ENCODE data around the gene SETX. TPM values are rescaled to one million over a fixed set of nuclear protein-coding genes. Genes with fewer than 3 reads are reported as not detected.

The SETX gene
- polyA plus RNA-seq, 4 donors: 39.8 to 70.7 (median 49.3) TPM

DNA sequence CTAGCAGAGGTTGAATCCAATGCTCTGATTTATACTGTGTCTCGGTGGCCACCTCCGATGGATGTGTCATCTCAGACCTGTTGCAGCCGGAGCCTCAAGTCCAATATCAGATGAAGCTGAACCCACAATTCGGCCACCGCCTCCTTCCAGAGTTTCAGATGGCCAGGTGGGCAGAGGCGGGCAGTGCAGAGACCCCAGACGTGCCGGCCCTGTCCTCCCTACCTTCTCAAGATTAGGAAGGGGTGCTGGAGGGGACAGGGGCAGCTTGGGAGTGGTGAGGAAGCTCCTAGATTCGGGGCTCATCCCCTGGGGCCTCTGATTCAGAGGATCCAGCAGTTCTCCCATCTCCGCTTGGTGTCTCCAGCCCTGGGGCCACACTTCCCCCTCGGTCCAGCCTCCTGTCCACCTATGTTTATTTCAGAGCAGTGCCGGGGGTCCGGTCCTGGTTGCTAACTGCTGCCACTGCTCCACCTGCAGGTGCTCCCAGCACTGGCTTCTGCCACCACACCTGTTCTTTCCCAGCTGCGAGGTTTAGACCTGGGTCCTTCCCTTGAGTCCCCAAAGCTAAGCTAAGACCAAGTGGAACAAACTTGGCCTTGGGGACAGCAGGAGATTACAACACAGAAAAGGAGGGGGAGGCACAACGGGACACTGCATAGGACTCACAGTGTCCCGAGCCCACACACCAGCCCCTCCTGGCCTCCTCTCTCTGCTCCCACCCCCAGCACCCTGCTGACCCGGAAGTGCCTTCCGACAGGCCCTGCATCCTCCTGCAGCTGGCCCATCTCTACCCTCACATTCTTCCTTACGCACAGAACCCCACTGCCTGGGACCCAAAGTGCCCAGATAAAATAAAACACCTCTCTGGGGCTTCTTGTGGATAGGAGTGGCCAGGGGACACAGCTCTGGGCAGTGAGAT lies 111.4 kb downstream of the SETX start:
- DNase-seq (ENCODE audit: low read depth in 4 of 4, low spot score in 2 of 4): no peak

DNA sequence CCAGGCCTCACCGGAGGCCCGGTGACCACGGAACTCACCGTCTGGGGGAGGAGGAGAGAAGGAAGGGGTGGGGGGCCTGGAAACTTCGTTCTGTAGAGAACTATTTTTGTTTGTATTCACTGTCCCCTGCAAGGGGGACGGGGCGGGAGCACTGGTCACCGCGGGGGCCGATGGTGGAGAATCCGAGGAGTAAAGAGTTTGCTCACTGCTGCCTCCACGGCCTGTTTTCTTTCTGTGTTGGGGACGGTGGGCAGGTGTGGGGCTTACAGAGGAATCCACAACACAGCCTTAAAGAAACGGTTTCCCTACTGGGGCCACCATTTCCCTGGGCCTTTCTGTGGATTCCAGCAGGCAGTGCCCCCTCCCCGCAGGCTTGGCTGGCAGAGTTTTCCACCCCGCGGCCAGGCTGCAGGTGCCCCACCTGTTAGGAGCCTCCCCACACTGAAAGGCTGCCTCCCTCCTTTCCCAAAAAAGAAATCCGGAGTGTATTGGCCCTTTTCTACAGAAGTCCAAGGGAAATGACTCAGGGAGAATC lies 112.1 kb downstream of the SETX start:
- no peak for DNase-seq (ENCODE audit: low read depth in 4 of 4, low spot score in 2 of 4)

- peak in 1 of 4 donors; percentile 20 for DNase-seq (ENCODE audit: low read depth in 4 of 4, low spot score in 2 of 4)
Observed at GRCh38 chr9:132241840-132242620, 112.8 kb downstream of the SETX start.

DNA sequence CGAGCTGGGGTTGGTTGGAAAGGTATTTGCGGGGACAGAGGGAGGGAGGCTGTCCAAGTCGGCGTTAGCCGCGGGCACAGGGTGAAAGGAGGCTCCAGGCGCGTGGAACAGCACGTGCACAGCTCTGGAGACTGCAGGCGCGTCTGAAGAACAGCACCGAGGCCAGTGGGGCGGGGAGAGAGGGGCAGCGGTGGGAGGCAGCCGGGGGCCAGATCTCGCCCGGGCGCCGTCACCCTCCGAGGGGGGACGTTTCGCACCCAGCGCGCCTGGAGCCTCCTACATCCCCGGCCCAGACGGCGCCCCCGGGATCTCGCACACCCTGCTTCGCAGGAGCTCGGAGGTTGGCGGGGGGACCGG lies 113.3 kb downstream of the SETX start:
- no peak for DNase-seq (ENCODE audit: low read depth in 4 of 4, low spot score in 2 of 4)

GRCh38 chr9:132240841-132241482 lies 113.8 kb downstream of the SETX start:
- DNase-seq (ENCODE audit: low read depth in 4 of 4, low spot score in 2 of 4): peak in 2 of 4 donors; percentile 64 to 65

DNA sequence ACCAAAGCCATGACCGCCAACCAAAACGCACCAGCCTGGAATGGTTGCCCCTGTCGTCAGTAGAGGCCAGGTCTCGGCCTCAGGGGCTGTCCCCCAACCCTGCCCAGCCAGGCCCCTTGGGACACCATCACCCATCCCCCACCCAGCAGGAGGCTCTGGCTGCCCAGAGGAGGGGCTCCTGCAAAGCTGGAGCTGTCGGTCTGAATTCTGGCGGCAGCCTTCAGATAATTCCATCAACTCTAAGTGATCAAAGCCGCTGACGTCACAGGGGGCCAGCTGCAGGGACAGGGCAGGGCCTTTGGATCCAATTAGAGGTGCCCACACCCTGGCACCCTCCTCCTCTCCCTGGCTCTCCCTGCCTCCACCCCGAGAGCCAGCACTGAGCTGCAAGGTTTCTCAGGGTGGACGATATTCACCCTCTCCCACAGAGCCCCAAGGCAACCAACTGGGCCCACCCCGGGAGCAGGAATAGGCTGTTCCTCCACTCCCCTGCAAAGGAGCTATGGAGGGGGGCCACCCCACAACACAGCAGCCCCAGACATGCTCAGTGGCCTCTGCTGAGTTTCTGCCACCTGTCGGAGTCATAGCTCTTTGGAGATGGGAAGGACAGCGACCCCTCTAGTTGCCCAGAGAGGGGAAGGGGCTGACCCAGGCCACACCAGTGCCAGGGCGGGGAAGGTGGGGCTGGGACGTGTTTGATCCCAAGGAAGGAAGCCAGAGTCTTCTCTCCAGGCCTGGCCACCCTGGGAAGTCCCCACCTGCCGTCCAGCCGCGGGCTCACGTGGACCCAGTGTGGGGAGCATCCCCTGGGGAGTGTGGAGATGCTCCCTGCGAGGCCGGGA lies 114.6 kb downstream of the SETX start:
- no peak for DNase-seq (ENCODE audit: low read depth in 4 of 4, low spot score in 2 of 4)

- DNase-seq (ENCODE audit: low read depth in 4 of 4, low spot score in 2 of 4): no peak
Observed at GRCh38 chr9:132239518-132239917, 115.3 kb downstream of the SETX start.

DNA sequence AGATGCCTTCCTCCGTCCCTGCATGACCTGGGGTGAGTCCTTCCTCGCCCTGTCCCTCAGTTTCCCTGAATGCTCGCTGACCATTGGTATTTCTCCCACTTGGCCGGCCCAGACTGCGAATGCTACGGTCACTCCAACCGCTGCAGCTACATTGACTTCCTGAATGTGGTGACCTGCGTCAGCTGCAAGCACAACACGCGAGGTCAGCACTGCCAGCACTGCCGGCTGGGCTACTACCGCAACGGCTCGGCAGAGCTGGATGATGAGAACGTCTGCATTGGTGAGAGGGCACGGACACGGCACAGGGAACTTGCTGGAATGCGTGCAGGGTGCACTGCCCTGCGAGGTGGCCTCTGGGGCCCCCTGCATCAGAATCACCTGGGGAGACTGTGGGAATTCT lies 115.8 kb downstream of the SETX start:
- DNase-seq (ENCODE audit: low read depth in 4 of 4, low spot score in 2 of 4): no peak

GRCh38 chr9:132238026-132238972 lies 116.5 kb downstream of the SETX start:
- no peak for DNase-seq (ENCODE audit: low read depth in 4 of 4, low spot score in 2 of 4)

DNA sequence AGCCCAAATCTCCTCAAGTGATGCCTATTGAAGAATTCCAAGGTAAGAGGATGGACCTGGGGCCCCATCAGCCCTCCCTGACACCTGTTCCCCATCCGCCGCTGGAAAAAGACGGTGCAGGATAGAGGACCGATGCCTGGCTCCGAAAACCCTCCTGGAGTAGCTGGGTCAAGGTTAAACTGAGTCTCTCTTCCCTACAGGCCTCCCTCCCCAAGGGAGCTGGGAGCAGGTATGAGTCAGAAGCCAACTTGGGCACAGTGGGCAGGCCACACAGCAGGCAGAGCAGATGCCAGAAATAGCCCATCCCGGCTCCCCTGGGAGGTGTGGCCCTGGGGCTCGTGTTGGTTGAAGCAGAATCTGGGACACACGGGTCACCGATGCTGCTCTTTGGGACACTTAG lies 117.3 kb downstream of the SETX start:
- no peak for DNase-seq (ENCODE audit: low read depth in 4 of 4, low spot score in 2 of 4)

GRCh38 chr9:132236662-132237311 lies 118.0 kb downstream of the SETX start:
- DNase-seq (ENCODE audit: low read depth in 4 of 4, low spot score in 2 of 4): no peak

- no peak for DNase-seq (ENCODE audit: low read depth in 4 of 4, low spot score in 2 of 4)
Observed at GRCh38 chr9:132235894-132236661, 118.7 kb downstream of the SETX start.

GRCh38 chr9:132235125-132235524 lies 119.7 kb downstream of the SETX start:
- DNase-seq (ENCODE audit: low read depth in 4 of 4, low spot score in 2 of 4): no peak

GRCh38 chr9:132234535-132234934 lies 120.3 kb downstream of the SETX start:
- no peak for DNase-seq (ENCODE audit: low read depth in 4 of 4, low spot score in 2 of 4)

DNA sequence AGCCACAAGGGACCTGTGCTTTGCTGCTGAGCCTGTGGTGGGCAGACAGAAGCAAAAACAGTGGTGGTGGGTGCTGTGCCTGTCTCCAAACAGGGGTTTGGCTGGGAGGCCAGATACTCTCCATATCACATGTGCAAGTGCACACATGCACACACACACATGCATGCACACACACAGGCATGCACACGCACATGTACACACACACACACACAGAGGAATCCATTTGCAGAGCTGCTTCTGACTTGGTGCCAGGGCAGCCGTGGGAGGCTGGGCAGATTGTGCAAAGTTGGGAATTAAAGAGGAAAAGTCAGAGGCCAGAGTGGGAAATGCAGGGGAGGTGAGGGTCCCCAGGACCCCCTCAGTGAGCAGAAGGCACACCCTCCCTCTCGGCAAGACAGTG lies 121.6 kb downstream of the SETX start:
- DNase-seq (ENCODE audit: low read depth in 4 of 4, low spot score in 2 of 4): no peak

GRCh38 chr9:132232522-132232921 lies 122.3 kb downstream of the SETX start:
- DNase-seq (ENCODE audit: low read depth in 4 of 4, low spot score in 2 of 4): no peak

DNA sequence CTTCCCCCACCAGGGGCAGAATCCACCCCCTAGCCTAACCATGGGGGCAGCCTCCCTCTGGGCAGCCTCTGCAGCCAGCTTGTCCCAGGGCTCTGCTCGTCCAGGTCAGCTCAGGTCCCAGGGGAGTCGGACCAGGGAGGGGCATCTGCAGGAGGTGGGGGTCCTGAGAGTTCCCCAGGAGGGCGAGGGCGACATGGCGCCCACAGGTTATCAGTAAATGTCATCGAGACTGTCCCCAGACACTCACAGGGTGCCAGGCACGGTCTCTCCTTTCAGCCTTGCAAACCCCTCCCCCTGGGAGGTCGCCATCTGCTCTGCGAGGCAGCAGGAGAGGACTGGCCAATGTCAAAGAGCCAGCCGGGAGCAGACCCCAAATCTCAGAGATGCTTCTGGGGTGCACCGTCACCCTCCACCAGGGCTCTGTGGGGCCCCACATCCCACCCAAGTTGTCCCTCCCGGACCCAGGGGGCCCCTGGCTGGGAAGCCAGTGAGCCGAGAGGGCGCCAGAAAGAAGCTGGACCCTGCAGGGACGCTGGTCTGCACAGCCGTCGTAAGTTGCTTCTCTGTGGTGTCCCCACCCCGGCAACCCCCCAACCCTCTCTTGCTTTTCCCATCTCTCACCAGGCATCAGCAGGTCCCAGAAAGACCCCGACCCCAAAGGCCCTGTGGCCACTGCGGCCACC lies 123.6 kb downstream of the SETX start:
- no peak for DNase-seq (ENCODE audit: low read depth in 4 of 4, low spot score in 2 of 4)

Data from left renal cortex interstitium (tissue), 4 donors.